Measurements from ENCODE around the gene PRCC.
A peak's percentile ranks its signal among the peaks of the same experiment; 100 is the strongest.

DNA sequence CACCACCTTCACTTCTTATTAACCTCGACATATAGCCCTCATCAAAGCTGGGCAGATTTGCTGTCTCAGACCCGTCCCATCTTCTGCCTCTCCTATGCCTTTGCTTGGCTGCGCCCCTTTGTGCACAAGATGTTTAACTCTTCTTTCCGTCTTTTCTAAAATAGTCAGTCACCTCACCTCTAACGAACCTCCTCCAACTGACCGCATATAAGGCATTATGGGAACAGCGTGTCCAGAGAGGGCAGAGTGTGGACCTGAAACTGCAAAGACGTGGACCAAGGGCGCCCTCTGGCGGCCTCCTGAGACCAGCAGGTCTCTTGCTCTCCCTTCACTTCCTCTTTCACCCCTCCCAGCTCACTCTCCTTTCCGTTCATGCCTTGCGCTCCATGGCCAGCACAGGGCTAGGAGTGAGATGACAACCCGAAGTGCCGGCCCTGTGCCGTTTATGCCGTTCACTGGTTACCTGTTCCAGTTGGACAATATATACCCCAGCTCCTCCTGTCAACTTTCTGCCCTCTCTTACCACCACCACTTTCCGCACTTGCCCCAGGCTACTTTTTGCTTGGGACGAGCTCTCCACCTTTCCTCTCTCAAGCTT lies 41.6 kb upstream of the PRCC start:
- TF ChIP-seq POLR2A (IDR thresholded peaks at IDR 0.05): no peak
- TF ChIP-seq, protein P1, sequence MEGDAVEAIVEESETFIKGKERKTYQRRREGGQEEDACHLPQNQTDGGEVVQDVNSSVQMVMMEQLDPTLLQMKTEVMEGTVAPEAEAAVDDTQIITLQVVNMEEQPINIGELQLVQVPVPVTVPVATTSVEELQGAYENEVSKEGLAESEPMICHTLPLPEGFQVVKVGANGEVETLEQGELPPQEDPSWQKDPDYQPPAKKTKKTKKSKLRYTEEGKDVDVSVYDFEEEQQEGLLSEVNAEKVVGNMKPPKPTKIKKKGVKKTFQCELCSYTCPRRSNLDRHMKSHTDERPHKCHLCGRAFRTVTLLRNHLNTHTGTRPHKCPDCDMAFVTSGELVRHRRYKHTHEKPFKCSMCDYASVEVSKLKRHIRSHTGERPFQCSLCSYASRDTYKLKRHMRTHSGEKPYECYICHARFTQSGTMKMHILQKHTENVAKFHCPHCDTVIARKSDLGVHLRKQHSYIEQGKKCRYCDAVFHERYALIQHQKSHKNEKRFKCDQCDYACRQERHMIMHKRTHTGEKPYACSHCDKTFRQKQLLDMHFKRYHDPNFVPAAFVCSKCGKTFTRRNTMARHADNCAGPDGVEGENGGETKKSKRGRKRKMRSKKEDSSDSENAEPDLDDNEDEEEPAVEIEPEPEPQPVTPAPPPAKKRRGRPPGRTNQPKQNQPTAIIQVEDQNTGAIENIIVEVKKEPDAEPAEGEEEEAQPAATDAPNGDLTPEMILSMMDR (IDR thresholded peaks at IDR 0.05): peak; percentile 87 to 97 (median 93)
